Colon (tissue), 2 donors: ENCODE data around the gene CYP2S1.
"Not testable (repeated sequence)": the region's sequence is repeated elsewhere in the genome, so short reads cannot be mapped to it uniquely, and the experiment has no call there.

Source experiments
- FAIRE-seq: peaks from 2 replicates; lab custom pipeline; 2012; peaks lifted over from hg19 to GRCh38; lab: Jason Lieb, UNC
- donor health status: control.
- donor health status: control.

The CYP2S1 gene

DNA sequence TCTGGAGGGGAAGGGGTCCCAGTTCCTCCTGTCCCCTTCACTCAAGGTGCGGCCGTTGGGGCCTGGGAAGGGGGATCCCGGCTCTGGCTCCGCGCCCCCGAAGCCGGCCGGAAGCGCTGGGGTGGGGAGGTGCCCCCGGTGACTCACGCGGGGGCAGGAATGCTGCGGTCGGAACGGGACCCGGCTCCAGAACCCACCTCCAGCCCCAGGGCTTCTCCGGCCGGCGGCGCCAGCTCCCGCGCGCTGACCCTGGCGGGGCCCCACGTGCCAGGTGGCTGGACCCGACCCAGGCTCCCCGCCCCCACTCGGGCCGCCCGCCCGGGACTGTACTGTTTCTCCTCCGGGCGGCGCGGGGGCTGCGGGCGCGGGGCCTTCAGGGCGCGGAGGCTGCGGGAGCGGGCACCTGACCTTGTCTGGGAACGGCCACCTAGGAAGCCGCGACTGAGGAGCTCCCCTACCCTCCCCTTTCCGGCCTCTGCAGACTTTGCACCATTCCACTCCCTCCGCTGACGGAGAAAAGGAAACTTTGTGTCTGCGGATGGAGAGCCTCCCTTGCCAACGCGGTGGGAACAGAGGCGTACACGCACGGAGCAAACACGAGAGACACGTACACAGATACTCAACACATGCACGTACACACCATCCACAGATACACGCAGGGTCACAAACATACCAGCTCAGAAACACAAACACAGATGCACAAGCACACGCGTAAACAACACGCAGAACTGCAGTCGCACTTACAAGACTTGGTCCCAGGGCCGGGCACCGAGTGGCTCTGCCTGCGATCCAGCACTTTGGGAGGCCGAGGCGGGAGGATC is 33.2 kb downstream of the CYP2S1 start:
- no peak for FAIRE-seq

DNA sequence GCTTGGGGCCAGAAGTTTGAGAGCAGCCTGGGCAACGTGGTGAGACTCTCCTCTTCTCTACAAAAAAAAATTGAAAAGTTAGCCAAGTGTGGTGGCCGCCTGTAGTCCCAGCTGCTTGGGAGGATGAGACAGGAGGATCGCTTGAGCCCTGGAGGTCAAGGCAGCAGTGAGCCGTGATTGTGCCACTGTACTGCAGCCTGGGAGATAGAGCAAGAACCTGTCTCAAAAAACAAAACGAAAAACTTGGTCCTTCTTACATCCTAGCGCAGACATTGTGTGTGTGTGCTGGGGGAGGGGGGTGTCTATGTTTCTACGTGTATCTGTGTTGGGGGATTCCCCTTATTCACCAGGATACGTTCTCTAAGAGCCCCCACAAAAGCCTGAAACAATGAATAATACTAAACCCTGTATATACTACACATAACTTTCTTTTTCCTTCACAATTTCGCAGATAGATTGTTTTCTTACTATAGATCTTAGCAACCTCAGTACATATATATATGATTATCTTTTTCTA is 33.9 kb downstream of the CYP2S1 start:
- no peak for FAIRE-seq

DNA sequence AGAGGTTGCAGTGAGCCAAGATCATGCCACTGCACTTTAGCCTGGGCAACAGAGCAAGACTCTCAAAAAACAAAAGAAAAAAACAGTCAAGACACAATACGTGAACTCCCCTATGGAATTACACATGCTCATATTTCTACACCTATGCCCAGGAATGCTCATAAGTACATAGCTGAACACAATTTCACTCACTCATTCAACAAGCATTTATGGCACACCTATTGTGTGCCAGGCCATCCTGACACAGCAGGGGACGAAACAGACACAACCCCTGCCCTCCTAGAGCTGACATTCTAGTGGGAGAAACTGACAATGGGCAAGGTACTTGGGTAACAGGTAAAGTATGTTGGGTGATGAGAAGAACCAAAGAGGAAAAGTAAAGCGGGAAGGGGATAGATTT is 35.5 kb downstream of the CYP2S1 start:
- no peak for FAIRE-seq

- FAIRE-seq: not testable (repeated sequence)
Measured at GRCh38 chr19:41229338-41229737, 36.3 kb downstream of the CYP2S1 start.

DNA sequence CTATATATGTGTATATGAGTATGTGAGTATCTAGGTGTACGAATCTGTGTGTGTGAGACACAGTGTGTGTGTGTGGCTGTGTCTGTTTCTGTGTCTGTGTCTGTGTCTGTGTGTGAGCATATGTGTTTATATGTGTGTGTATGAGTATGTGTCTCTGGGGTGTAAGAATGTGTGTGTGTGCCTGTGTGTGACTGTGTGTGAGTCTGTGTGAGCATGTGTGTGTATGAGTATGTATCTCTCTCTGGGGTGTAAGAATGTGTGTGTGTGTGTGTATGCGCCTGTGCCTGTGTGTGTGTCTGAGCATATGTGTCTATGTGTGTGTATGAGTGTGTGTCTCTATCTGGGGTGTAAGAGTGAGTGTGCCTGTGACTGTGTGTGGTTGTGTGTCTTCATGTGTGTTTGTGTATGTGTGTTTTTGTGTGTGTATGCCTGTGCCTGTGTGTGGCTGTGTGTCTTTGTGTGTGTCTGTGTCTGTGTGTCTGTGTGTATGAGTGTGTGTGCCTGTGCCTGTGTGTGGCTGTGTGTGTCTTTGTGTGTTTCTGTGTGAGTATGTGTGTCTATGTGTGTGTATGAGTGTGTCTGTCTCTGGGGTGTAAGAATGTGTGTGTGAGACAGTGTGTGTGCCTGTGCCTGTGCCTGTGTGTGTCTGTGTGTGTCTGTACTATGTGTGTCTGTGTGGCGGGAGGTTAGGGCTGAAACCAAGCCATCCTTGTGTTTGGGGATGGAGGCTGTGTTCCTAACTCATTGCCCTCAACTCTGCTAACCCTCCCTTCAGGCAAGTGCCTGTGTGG is 37.2 kb downstream of the CYP2S1 start:
- no peak for FAIRE-seq

DNA sequence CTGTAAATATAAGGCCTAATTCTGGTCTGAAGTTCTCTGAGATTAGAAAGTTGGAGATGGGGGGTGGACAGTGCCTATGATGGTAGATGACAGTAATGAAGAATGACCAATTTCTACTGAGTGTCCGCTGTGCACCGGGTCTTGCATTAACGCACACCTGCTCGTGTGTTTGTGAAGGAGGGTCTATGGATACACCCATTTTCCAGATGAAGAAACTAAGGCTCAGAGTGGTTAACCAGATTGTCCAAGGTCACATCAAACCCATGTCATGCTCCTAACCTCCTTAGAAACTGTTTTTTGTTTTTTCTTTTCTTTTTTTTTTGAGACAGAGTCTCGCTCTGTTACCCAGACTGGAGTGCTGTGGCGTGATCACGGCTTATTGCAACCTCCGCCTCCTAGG is 39.7 kb downstream of the CYP2S1 start:
- no peak for FAIRE-seq

DNA sequence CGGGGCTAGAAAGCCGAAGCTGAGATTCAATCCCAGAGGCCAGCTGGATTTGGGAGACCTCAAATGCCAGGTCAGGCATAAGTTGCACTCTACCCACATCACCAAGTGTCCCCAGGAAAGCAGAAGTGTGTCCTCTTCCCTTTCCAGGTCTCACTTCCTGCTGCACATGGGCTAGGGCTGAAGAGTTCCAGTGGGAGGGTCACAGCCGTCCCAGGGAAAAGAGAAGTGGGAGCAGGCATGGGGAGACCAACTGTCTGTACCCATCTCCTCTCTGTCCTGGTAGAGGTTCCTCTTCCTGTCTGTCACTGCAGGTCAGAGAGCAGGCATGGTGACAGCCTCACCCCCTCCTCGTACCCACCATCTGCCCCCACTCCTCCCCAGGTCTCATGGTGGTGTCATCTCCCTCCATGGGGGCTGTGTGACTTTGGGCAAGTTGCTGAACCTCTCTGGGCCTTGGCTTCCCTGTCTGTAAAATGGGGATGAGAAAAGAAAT is 40.8 kb downstream of the CYP2S1 start:
- FAIRE-seq: no peak

DNA sequence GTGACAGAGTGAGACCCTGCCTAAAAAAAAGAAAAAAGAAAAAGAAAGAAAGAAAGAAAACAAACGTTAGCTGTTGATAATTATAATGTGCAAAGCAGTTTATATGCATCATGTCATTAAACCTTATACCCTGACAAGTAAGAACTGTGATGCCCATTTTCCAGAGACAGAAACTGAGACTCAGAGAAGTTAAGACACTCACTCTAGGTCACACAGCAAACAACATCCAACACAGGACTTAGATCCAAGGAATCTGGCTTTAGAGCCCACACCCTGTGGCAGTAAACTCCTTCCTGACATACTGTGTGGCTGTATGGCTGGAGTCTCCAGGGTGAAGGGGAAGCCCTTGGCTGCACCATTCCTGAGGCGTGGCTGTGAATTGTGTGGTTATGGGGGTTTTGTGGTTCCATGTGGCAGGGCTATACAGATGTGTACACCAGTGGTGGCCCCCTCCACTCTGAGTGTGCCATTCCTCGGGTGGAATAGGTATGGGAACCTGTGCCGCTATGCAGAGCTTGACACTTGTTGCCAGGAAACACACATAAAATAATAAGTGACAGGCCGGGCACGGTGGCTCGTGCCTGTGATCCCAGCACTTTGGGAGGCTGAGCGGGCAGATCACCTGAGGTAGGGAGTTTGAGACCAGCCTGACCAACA is 41.6 kb downstream of the CYP2S1 start:
- no peak for FAIRE-seq

- FAIRE-seq: no peak
Measured at GRCh38 chr19:41235480-41235879, 42.5 kb downstream of the CYP2S1 start.

GRCh38 chr19:41238244-41238643 is 45.2 kb downstream of the CYP2S1 start:
- no peak for FAIRE-seq

GRCh38 chr19:41239363-41239762 is 46.3 kb downstream of the CYP2S1 start:
- FAIRE-seq: no peak

- FAIRE-seq: no peak
Measured at GRCh38 chr19:41239961-41240574, 47.0 kb downstream of the CYP2S1 start.

DNA sequence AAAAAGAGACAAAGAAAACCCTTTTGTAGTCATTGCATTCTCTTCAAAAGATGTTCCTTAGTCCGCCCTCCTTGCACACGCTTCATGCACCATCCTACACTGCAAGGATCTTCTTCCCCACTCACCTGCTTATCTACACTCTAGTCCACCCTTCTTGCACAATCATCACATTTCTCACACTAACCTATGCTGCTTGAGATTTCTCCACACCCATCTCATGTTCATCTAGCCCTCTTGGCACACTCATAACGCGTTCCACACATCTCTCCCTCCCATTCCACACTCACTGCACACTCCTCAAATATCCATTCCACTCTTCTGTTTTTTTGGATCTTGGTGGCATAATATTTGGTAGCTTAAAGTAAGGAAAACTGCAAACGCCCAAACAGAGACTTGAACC is 48.8 kb downstream of the CYP2S1 start:
- no peak for FAIRE-seq

DNA sequence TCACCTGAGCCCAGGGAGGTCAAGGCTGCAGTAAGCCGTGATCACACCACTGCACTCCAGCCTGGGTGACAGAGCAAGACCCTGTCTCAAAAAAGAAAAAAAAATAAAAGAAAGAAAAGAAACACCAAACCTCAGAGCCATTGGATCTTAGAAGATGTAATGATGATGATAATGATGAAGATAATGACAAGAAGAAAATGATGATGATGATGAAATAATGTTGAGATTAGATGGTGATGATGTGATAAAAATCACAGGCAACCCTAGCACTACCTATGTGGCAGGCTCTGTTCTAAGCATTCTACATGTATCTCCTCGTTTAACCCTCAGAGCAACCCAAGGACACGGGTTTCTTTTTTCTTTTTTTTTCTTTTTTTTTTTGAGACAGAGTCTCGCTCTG is 51.1 kb downstream of the CYP2S1 start:
- no peak for FAIRE-seq

GRCh38 chr19:41245843-41246242 is 52.8 kb downstream of the CYP2S1 start:
- FAIRE-seq: no peak

DNA sequence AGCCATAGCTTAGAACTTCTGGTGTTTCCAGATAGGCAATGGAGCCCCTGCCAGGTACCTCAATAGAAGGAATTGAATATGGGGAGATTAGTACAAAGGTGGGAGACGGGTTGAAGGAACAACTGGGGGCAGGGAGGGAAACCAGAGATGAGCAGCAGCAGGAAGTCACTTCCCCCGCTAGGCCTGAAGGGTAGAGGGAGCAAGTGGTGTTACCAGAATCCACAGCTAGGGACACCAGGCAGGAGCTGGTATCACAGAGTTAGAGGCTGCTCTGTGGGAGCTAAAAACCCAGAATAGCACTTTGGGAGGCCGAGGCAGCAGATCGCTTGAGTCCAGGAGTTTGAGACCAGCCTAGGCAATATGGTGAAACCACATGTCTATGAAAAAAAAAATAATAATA is 55.9 kb downstream of the CYP2S1 start:
- FAIRE-seq: no peak

- no peak for FAIRE-seq
Measured at GRCh38 chr19:41249707-41250423, 56.8 kb downstream of the CYP2S1 start.

GRCh38 chr19:41253660-41254059 is 60.6 kb downstream of the CYP2S1 start:
- FAIRE-seq: no peak

GRCh38 chr19:41255171-41255570 is 62.2 kb downstream of the CYP2S1 start:
- FAIRE-seq: no peak
